Measurements from ENCODE around the gene EVPL.
"Not testable (repeated sequence)": the region's sequence is repeated elsewhere in the genome, so short reads cannot be mapped to it uniquely, and the experiment has no call there.

The EVPL gene

DNA sequence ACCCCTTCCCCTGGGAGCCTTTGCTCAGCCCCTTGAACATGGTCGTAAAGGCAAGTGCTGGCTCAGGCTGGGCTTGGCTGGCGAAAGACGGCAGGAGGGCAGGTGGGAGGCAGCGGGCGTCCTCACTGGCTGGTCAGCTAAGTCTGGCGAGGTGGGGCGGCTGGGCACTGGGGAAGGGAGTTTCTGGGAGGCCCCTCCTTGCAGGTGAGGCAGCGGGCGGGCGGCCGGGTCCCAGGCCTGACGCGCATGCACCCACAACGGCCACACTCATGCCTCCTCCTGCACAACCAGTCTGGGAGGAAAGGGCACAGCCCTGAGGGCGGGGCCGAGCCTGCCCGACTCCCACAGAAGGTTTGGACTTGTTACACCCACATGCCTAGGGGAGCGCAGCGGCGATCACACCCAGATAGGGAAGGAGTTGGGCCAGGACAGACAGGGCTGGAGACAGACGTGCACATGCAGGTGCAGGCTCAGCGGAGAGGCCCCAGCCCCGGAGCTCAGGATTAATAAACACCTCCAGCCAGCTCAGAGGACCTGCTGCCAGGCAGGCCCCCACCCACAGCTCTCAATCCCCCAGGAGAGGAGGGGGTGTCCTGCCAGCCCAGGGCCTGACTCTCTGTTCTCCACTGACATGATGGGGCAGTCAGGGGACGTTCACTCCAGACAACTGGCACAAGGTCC lies at the start of gene EVPL:
Gene EVPL (minus strand): TSS at position 148 of the 681 bp plus-strand sequence. CDS start 108 bp downstream, at position 40.
- FAIRE-seq (no peak), DNase-seq (ENCODE audit: extremely low spot score, insufficient read length, low read depth) (no peak)

GRCh38 chr17:76076146-76076764 lies 49.1 kb upstream of the EVPL start:
- no peak for DNase-seq (ENCODE audit: extremely low spot score, insufficient read length, low read depth)
- no peak for FAIRE-seq

DNA sequence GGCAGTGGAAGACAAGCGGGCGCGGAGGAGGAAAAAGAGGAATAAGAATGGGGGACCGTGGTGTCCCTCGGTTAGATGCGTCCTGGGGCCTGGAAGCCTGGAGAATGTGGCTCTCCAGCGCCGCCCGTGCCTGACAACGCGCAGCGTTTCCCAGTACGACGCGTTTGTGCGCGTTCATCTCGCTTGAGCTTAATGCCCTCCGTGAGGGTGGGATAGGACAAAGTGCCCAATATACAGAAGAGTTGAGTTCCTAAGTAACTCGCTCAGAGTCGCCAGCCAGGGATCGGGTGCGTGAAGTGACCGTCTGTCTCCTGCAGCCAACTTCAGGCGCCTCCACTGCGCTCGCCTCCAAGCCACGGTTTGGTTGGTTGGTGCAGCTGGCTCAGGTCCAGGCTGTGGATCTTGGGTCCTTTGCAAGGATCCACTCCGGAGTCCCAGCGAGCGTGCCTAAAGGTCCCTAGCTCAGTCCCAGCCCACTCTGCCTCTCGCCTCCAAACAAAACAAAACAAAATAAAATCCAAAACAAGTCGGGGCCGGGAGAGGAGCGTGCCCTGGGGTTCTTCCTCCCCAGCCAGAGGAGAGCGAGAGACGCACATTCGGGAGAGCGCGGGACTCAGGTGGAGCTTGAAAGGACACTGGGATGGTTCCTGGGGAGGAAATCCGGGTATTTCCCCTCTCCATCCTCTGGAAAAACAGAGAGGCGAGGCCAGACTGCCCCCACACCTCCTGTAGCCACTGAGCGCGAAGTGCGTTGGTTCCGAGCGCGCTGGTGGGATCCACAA lies 48.4 kb upstream of the EVPL start:
- DNase-seq (ENCODE audit: extremely low spot score, insufficient read length, low read depth) (no peak), FAIRE-seq (no peak)

GRCh38 chr17:76074390-76075363 lies 47.6 kb upstream of the EVPL start, which contains the start of gene GALR2:
Gene GALR2 (plus strand): TSS chr17:76074781. CDS start chr17:76074884, 103 bp downstream.
- FAIRE-seq = no peak
- no peak for DNase-seq (ENCODE audit: extremely low spot score, insufficient read length, low read depth)

DNA sequence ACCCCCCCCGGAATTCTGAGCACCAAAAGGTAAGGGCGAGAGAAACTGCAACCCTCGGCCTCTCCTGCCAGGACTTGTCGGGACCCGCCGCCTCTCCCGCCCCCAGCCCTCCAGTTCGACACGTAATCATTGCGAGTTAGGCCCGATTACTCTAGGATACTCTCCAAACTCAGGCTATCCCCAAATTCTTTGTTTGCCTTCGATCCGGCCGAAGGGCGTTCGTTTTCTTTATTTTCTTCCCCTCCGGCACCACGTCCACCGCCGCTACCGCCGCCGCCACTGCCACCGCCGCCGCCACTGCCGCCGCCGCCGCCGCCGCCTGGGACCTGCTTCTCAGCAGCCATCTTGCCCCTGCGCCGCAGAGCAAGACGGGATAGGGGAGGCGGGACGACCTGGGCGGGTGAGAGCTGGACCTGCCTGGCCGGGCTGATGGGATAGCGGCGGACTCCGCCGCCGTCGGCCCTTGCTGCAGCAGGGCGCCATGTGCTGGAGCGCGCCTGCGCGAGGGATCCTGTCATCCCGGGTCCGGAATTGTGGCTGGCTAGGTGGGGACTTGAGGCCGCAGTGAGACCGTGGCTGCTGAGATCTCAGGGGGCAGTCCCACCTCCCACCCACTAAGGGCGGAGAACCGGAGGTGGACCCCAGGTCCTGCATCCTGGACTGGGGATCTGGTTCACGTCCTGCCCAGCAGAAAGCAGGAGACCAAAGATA lies 45.2 kb upstream of the EVPL start, which contains the start of gene SRP68:
Gene SRP68 (minus strand): TSS at position 370 of the 711 bp plus-strand sequence. CDS start 26 bp downstream, at position 344.
- peak; percentile 92 for DNase-seq (ENCODE audit: extremely low spot score, insufficient read length, low read depth)
- peak; percentile 88 for FAIRE-seq

DNA sequence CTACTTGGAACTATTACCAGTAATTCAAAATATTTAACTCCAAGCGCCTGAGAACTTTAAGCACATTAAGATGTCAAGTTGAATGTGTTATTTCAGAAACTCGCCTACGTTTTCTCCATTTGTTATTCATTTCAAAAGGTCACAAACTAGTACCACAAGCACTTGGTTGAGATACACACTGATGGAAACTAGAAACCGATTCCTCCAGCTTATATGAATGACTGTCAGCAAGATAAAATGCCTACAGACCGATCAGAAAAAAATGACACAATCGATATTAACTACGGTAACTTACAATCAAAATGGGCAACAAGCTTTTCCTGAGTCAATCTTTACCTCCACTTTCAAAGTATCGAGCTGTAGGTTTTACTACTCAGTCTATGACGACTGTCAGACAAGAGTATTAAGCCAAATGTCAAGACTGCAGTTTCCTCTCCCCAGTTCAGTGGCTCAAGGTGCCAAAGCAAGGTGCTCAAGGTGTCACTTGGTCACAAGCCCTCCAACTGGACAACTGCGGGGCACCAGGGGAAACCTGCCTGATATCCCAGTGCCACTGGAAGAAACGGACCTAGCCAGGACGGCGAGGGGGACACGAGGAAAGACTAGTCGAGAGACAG lies 44.5 kb upstream of the EVPL start:
- FAIRE-seq (no peak), DNase-seq (ENCODE audit: extremely low spot score, insufficient read length, low read depth) (no peak)

DNA sequence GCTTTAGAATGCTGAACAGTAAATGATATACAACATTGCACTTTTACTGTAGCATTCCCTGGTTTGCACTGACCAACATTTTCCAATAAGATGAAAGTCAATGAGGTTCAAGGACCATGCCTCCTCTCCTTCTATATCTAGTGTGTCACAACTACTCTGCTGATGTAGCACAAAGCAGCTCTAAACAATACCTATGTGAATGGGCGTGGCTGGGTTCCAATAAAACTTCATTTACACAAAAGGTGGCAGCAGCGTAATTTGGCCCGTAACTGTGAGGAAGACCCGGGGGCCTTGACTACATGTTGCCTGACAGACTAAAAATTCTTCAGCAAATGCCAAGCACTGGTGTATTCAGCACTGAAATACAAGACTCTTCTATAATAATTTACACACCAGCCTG lies 38.7 kb upstream of the EVPL start:
- FAIRE-seq (no peak), DNase-seq (ENCODE audit: extremely low spot score, insufficient read length, low read depth) (no peak)

- FAIRE-seq (peak; percentile 89), DNase-seq (ENCODE audit: extremely low spot score, insufficient read length, low read depth) (no peak)
These were observed 36.9 kb upstream of the EVPL start for GRCh38 chr17:76063875-76064546.

DNA sequence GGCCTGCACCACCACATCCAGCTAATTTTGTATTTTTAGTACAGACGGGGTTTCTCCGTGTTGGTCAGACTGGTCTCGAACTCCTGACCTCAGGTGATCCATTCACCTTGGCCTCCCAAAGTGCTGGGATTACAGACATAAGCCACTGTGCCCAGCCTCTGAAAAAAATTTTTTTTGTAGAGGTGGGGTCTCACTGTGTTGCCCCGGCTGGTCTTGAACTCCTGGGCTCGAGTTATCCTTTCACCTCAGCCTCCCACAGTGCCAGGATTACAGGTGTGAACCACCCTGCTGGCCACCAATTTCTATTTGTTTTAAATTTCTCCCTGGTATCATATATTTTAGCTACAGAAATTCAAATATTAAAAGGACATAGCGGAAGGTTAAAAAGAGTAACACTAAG lies 31.2 kb upstream of the EVPL start:
- not testable (repeated sequence) for FAIRE-seq; DNase-seq (ENCODE audit: extremely low spot score, insufficient read length, low read depth)

GRCh38 chr17:76056882-76057281 lies 29.8 kb upstream of the EVPL start:
- no peak for FAIRE-seq
- no peak for DNase-seq (ENCODE audit: extremely low spot score, insufficient read length, low read depth)

DNA sequence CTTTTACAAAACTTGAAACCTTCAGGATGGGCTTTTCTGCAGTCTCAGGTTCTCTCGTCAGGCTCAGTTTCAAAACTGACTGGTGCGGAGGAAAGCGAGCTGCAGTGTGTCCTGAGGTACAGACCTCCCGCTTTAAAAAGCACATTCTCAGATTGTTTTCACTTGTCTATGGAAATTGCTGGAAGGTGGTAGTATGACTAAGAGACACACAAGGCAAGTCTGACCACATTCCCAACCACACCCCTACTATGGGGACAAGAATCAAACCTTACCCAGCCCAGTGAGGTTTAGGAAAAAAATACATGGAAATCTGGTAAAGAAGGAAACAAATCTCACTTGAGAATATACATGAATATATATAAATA lies 27.0 kb upstream of the EVPL start:
- DNase-seq (ENCODE audit: extremely low spot score, insufficient read length, low read depth) (no peak), FAIRE-seq (no peak)

DNA sequence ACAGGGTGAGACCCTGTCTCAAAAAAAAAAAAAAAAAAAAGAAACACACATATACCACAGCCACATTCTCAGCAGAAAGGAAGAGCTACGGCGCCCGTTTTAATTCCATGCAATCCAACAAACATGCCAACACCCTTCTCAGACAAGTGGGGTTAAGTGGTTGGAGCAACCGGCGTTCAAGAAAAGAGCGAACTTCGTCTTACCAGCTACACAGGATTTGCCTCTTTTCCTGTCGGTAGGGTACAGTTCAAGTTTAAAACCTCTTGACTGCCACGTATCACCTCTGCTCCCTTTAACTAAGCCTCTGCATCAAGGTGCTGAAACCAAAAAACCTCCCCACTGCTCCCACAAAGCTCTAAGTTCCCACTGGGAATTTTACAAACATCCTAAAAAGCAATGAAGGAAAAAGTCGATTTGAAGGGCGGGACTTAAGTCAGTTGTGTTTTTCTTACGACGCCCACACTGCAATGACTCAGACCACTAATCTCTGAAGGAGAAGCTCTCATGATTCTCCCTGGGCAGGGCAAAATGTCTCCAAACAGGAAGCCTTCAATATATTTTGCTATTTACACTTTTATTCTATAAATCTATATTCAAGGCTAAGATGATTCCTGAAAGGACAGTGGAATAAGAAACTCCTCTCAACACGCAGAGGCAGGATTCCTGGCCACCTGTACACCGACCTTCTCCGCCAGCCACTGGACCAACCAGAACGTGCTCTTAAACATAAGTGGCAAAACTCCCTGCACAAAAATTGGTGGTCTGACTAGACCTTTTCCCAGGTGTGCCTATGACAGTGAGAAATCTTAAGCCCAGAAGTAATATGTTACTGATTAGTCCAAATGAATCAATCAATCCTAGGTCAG lies 26.4 kb upstream of the EVPL start:
- DNase-seq (ENCODE audit: extremely low spot score, insufficient read length, low read depth) (no peak), FAIRE-seq (no peak)

GRCh38 chr17:76051561-76051960 lies 24.5 kb upstream of the EVPL start:
- FAIRE-seq (no peak), DNase-seq (ENCODE audit: extremely low spot score, insufficient read length, low read depth) (no peak)

GRCh38 chr17:76050538-76051467 lies 23.7 kb upstream of the EVPL start:
- DNase-seq (ENCODE audit: extremely low spot score, insufficient read length, low read depth) (no peak), FAIRE-seq (no peak)

GRCh38 chr17:76049836-76050537 lies 22.9 kb upstream of the EVPL start:
- no peak for DNase-seq (ENCODE audit: extremely low spot score, insufficient read length, low read depth)
- FAIRE-seq = no peak

- DNase-seq (ENCODE audit: extremely low spot score, insufficient read length, low read depth) (no peak), FAIRE-seq (no peak)
These were observed 22.1 kb upstream of the EVPL start for GRCh38 chr17:76049239-76049638.
